A673 (cell line): Measurements from ENCODE around the gene MTF2. TPM values are rescaled to one million over a fixed set of nuclear protein-coding genes. Genes with fewer than 3 reads are reported as not detected.
A peak's percentile ranks its signal among the peaks of the same experiment; 100 is the strongest.

ENCODE experiments used
- BruUV-seq: library from RNA; stranded (reverse); fragments of 400-500 nt; replicated peaks from 2 replicates; lab custom pipeline; 2021; lab: Mats Ljungman, UMichigan
- CTCF ChIA-PET: fragments of 300-600 bp; sonication (Branson Sonifier 250); formaldehyde crosslinking; loops from one replicate; lab custom pipeline; 2022; ENCODE audit warnings: antibody characterized with exemption; lab: Charles Lee
- POLR2A ChIA-PET: fragments of 300-600 bp; sonication (Branson Sonifier 250); formaldehyde crosslinking; loops from one replicate; lab custom pipeline; 2022; ENCODE audit warnings: antibody characterized with exemption; ENCODE audit not compliant: low non-redundant PET; lab: Charles Lee
- DNase-seq: peaks from one replicate; pipeline ENCODE4 v3.0.0-alpha.2; 2015; ENCODE audit warnings: low spot score
- H3K27ac ChIP-seq: fragments of 200-600 bp; sonication (generic); 2 replicates; pipeline ENCODE4 v1.5.1; 2016; ENCODE audit warnings: mixed run types, low read depth, mild to moderate bottlenecking, mixed read lengths, antibody characterized with exemption, low read length; ENCODE audit not compliant: poor library complexity, severe bottlenecking
- H3K27me3 ChIP-seq: fragments of 200-600 bp; sonication (generic); replicated peaks from 2 replicates; pipeline ENCODE4 v1.6.1; 2017; ENCODE audit warnings: mixed run types, low read depth, mild to moderate bottlenecking, mixed read lengths, antibody characterized with exemption, low read length; ENCODE audit not compliant: insufficient read depth, poor library complexity
- H3K36me3 ChIP-seq: fragments of 200-600 bp; sonication (generic); 2 replicates; pipeline ENCODE4 v1.6.1; 2016; ENCODE audit warnings: mixed run types, mild to moderate bottlenecking, mixed read lengths, antibody characterized with exemption, low read length; ENCODE audit not compliant: insufficient read depth, poor library complexity, severe bottlenecking
- H3K4me1 ChIP-seq: fragments of 200-600 bp; sonication (generic); 2 replicates; pipeline ENCODE4 v1.6.1; 2017; ENCODE audit warnings: mixed run types, mild to moderate bottlenecking, mixed read lengths, antibody characterized with exemption, low read length; ENCODE audit not compliant: insufficient read depth, poor library complexity, severe bottlenecking
- H3K4me3 ChIP-seq: fragments of 200-600 bp; sonication (generic); 2 replicates; pipeline ENCODE4 v1.5.1; 2016; ENCODE audit warnings: low read depth, mixed run types, mild to moderate bottlenecking, mixed read lengths, low read length; ENCODE audit not compliant: poor library complexity, severe bottlenecking
- H3K9me3 ChIP-seq: fragments of 200-600 bp; sonication (generic); 2 replicates; pipeline ENCODE4 v1.6.1; 2016; ENCODE audit warnings: mixed run types, low read depth, mild to moderate bottlenecking, mixed read lengths, antibody characterized with exemption, low read length; ENCODE audit not compliant: poor library complexity, severe bottlenecking
- EZH2 ChIP-seq: fragments of 200-600 bp; sonication (generic); IDR thresholded peaks from 2 replicates; pipeline ENCODE4 v1.6.1; 2017; ENCODE audit warnings: borderline replicate concordance, low read depth, mild to moderate bottlenecking, mixed read lengths, antibody characterized with exemption, low read length; ENCODE audit not compliant: poor library complexity, severe bottlenecking
- intact Hi-C: fragments of 100-400 bp; cut with micrococcal nuclease; formaldehyde crosslinking; loops from one replicate; pipeline ENCODE4 v1.10.0; 2022; ENCODE audit not compliant: unreplicated experiment
- total RNA-seq: library from RNA; stranded (reverse); gene quantifications from 2 replicates; pipeline ENCODE4 v1.2.3, GENCODE V29; 2021
- TF ChIP-seq, protein P1 (sequence below): fragments of 300-800, 200-600 bp; sonication (generic); conservative IDR thresholded peaks from 2 replicates; pipeline ENCODE4 v1.5.1; 2017; ENCODE audit warnings: low read depth, mild to moderate bottlenecking, antibody characterized with exemption, low read length, moderate library complexity, mixed read lengths

The MTF2 gene
- total RNA-seq, 1 experiment from 2014 or later = 68.5 TPM

DNA sequence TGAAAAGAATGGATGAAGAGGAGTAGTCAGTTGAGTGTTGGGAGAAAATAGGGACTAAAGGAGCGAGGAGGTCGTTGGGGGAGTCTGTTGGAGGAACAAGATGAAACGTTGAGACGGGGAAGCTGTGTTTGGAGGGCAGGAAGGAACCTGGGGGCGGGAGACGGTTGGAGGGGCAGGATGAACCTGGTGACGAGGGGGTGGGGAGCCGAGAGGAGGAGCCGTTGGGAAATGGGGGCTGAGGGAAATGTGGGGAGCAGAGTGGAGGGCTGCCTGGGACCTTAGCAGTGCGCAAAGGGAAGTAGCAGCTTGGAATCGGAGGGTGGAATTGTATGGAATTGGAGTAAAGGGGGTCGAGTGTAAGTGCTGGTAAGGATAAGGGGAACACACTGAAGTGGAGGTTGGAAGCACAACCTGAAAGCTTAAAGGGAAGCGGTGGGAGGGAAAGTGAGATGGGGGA is 630 bp downstream of the MTF2 start:
- H3K4me3 ChIP-seq = peak overlapping the region; percentile 99
- H3K9me3 ChIP-seq = peaks cover 13% of the 10 kb centered on the region
- peak; percentile 47 for DNase-seq
- no peak for TF ChIP-seq EZH2
- TF ChIP-seq, protein P1, sequence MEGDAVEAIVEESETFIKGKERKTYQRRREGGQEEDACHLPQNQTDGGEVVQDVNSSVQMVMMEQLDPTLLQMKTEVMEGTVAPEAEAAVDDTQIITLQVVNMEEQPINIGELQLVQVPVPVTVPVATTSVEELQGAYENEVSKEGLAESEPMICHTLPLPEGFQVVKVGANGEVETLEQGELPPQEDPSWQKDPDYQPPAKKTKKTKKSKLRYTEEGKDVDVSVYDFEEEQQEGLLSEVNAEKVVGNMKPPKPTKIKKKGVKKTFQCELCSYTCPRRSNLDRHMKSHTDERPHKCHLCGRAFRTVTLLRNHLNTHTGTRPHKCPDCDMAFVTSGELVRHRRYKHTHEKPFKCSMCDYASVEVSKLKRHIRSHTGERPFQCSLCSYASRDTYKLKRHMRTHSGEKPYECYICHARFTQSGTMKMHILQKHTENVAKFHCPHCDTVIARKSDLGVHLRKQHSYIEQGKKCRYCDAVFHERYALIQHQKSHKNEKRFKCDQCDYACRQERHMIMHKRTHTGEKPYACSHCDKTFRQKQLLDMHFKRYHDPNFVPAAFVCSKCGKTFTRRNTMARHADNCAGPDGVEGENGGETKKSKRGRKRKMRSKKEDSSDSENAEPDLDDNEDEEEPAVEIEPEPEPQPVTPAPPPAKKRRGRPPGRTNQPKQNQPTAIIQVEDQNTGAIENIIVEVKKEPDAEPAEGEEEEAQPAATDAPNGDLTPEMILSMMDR = no peak
- no TSS peak for BruUV-seq
- CTCF ChIA-PET = interaction anchor here (1.2 kb wide), 1 partner anchor 225 kb away, joined by 5 read pairs; no protein-coding TSS in a partner anchor
- POLR2A ChIA-PET = interaction anchor here (0.5 to 0.7 kb wide), 3 partner anchors 78 to 765 kb away, joined by 3 to 5 read pairs (median 3); no protein-coding TSS in a partner anchor
- peaks cover 19% of the 10 kb centered on the region for H3K4me1 ChIP-seq
- H3K27ac ChIP-seq = peak overlapping the region; percentile 97
- H3K27me3 ChIP-seq = no peaks in the 10 kb centered on the region
- H3K36me3 ChIP-seq = peaks cover 23% of the 10 kb centered on the region
- intact Hi-C loops = loop anchor here (2.0 kb wide), 2 partner anchors 65 to 101 kb away; partner anchors contain the start of genes CCDC18 and TMED5

DNA sequence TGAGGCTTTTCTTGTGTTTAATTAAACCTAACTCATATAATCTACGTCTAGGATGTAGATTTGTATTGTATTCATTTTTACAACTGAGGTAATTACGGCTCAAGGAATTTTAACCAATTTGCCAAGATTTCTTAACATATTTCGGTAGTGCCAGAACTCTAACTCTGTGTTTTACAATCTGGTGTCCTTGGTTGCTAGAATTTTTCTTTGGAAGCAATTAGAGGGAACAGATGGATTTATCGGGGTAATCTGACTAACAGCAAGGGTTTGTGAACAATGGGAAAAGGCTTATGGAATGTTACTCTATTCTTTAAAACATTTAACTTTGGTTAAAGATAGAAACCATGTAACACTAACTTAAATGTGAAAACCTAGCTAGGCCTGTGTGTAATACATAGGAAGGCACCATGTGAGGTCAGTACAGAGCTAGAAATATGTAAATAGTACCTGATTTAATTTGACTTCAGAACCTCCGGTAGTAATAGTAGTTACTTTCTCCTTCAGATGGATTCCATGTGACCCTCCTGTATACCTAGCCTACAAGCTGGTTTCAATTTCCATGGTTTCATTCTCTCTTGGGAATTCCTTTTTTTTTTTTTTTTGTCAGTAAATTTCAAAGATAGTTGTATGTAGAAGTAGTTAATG is 1.2 kb downstream of the MTF2 start:
- TF ChIP-seq EZH2 = no peak
- TF ChIP-seq, protein P1 = peak; percentile 62
- H3K27ac ChIP-seq = peak overlapping the region; percentile 97
- H3K27me3 ChIP-seq = no peaks in the 10 kb centered on the region
- BruUV-seq = no TSS peak
- peak; percentile 80 for DNase-seq
- H3K36me3 ChIP-seq = peaks cover 28% of the 10 kb centered on the region
- H3K4me3 ChIP-seq = peak overlapping the region; percentile 99
- POLR2A ChIA-PET = interaction anchor here (0.7 kb wide), 1 partner anchor 77 kb away, joined by 3 read pairs; no protein-coding TSS in a partner anchor
- peaks cover 13% of the 10 kb centered on the region for H3K9me3 ChIP-seq
- CTCF ChIA-PET = interaction anchor here (1.2 kb wide), 1 partner anchor 224 kb away, joined by 5 read pairs; no protein-coding TSS in a partner anchor
- intact Hi-C loops = loop anchor here (2.0 kb wide), 1 partner anchor 100 kb away; the partner anchor contains the start of genes CCDC18 and TMED5
- peaks cover 19% of the 10 kb centered on the region for H3K4me1 ChIP-seq

- no peak overlapping the region for H3K27ac ChIP-seq
- intact Hi-C loops = loop anchor here (2.0 kb wide), 1 partner anchor 99 kb away; the partner anchor contains the start of genes CCDC18 and TMED5
Observed at GRCh38 chr1:93081716-93082115, 2.6 kb downstream of the MTF2 start.

More at GRCh38 chr1:93081716-93082115, 2.6 kb downstream of the MTF2 start:
- BruUV-seq = no TSS peak
- H3K27me3 ChIP-seq = no peaks in the 10 kb centered on the region
- H3K9me3 ChIP-seq = peaks cover 13% of the 10 kb centered on the region
- peaks cover 37% of the 10 kb centered on the region for H3K36me3 ChIP-seq
- POLR2A ChIA-PET = no interaction called here
- H3K4me1 ChIP-seq = peaks cover 19% of the 10 kb centered on the region
- H3K4me3 ChIP-seq = peak overlapping the region; percentile 99
- CTCF ChIA-PET = interaction anchor here (0.6 kb wide), 1 partner anchor 36 kb away, joined by 3 read pairs; no protein-coding TSS in a partner anchor
- DNase-seq = peak; percentile 22
- TF ChIP-seq, protein P1 = no peak
- TF ChIP-seq EZH2 = no peak
